Measurements from ENCODE around the gene RASSF3. TPM values are rescaled to one million over a fixed set of nuclear protein-coding genes. Genes with fewer than 3 reads are reported as not detected.

Gene RASSF3
- total RNA-seq, 3 donors from 2014 or later, result 88.0 to 331 (median 90.2) TPM

DNA sequence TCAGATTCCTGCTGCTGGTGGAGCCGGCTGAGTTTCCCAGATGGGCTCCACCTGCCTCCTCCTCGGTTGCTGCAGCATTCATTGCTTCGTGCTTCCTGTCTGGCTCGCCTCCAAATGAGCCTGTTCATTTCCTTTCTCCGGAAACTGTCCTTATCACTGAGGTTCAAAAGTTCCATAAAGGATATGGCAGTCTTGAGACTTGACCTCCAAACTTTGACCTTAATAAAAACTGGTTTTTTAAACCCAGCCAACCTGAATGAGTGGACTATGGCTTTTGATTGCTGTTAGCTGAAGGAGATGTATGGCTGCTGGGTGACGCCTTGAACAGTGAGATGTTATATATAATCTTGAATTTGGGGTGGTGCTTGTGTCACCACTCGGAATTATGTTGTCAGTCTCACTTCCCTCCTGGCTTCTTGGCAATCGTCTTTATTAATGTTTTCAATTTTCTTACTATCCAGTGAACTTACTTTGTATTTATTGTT lies 62.7 kb downstream of the RASSF3 start:
- intact Hi-C loops (cut with DNase I, micrococcal nuclease), result no loop called here
- Histone ChIP-seq H3K4me3 (no peak overlapping the region), H3K9me3 (no peaks in the 10 kb centered on the region), H3K36me3 (ENCODE audit: low read depth) (no peaks in the 10 kb centered on the region), H3K4me1 (ENCODE audit: low read depth) (peaks cover 85% of the 10 kb centered on the region)
- ATAC-seq (peak; percentile 74), DNase-seq (peak; percentile 88 to 94 (median 88))
- TF ChIP-seq, protein P1, sequence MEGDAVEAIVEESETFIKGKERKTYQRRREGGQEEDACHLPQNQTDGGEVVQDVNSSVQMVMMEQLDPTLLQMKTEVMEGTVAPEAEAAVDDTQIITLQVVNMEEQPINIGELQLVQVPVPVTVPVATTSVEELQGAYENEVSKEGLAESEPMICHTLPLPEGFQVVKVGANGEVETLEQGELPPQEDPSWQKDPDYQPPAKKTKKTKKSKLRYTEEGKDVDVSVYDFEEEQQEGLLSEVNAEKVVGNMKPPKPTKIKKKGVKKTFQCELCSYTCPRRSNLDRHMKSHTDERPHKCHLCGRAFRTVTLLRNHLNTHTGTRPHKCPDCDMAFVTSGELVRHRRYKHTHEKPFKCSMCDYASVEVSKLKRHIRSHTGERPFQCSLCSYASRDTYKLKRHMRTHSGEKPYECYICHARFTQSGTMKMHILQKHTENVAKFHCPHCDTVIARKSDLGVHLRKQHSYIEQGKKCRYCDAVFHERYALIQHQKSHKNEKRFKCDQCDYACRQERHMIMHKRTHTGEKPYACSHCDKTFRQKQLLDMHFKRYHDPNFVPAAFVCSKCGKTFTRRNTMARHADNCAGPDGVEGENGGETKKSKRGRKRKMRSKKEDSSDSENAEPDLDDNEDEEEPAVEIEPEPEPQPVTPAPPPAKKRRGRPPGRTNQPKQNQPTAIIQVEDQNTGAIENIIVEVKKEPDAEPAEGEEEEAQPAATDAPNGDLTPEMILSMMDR (IDR thresholded peaks at IDR 0.05), result no peak

DNA sequence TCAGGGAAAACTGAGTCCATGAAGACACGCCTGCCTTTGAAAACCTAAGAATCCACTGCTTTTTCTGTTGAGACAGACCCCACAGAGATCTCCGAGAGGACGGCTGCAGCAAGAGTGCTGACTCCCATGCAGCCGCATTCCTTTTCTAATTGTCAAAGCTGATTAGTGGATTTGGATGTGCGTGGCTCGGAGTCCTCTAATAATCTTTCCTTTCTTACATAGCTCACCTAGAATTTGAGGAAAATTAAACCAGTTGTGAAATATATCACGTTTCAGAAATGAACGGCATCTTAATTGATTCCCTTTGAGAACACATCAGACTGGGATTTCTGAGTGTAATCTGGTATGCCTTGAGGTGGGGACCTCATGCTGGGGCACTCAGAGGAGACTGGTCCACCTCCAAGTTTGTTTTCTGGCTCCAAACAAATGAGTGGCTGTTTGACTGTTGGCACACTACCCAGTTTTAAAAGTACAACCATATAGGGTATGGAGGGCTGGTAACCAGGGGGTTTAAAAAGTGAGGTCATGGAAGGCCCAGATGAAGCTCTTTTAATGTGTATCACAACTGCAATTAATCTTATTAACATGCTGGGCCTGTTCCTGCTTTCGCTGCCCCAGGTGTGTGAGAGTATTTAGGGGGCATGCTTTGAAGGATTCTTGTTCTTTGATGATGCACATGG lies 63.3 kb downstream of the RASSF3 start:
- TF ChIP-seq, protein P1 (IDR thresholded peaks at IDR 0.05), result no peak
- Histone ChIP-seq H3K4me3 (no peak overlapping the region), H3K36me3 (ENCODE audit: low read depth) (no peaks in the 10 kb centered on the region), H3K4me1 (ENCODE audit: low read depth) (peaks cover 79% of the 10 kb centered on the region), H3K9me3 (no peaks in the 10 kb centered on the region)
- DNase-seq (no peak), ATAC-seq (no peak)
- intact Hi-C loops (cut with DNase I, micrococcal nuclease), result no loop called here

DNA sequence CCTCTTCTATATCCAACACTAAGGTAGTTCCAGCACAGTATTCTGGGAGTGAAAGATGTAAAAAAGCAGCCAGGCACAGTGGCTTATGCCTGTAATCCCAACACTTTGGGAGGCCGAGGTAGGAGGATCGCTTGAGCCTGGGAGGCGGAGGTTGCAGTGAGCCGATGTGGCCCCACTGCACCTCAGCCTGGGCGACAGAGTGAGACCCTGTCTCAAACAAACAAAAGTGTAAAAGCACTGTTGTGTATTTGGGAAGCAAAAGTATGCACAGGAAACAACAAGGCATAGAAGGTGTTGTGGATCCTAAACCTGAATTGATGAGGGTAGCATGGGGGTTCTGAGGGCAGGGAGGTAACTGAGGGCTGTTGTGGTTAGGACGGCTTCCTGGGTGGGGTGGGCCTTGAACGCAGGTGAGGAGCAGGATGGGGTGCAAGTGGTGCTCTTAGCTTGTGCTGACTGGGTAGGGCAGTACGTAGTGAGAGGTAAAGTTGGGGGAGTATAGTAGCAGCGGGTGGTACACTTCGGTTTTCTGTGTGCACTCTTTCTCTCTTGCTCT lies 64.2 kb downstream of the RASSF3 start:
- Histone ChIP-seq H3K4me3 (no peak overlapping the region), H3K36me3 (ENCODE audit: low read depth) (no peaks in the 10 kb centered on the region), H3K4me1 (ENCODE audit: low read depth) (peaks cover 77% of the 10 kb centered on the region), H3K9me3 (no peaks in the 10 kb centered on the region)
- peak in 1 of 3 donors; percentile 80 for DNase-seq
- TF ChIP-seq, protein P1 (IDR thresholded peaks at IDR 0.05), result no peak
- ATAC-seq, result peak; percentile 15
- intact Hi-C loops (cut with DNase I, micrococcal nuclease), result no loop called here

DNA sequence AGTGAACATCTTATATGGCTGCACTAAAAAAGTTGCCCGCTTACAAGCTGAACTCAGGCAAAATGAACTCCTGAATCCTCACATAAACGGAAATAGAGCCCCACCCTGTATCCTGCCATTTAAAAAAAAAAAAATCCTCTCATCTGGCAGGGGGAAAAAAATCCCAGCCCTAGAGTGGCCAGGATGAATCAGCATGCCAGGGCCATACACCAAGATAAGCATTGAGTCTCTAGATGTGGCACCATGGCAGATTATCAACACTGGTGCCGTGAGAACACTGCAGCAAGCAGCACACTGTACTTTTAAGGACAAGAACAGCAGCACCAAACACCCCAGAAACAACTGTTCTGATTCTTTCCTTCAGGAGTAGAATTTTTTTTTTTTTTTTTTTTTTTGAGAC lies 65.5 kb downstream of the RASSF3 start:
- ATAC-seq (peak; percentile 36), DNase-seq (peak in 1 of 3 donors; percentile 54)
- no peaks in the 10 kb centered on the region for H3K9me3 ChIP-seq
- TF ChIP-seq, protein P1 (IDR thresholded peaks at IDR 0.05), result no peak
- peaks cover 75% of the 10 kb centered on the region for H3K4me1 ChIP-seq (ENCODE audit: low read depth)
- H3K4me3 ChIP-seq, result no peak overlapping the region
- intact Hi-C loops (cut with DNase I, micrococcal nuclease), result loop anchor here in 1 of 2 donors (5.0 kb wide), 1 partner anchor 63 kb away; the partner anchor contains the start of gene RASSF3
- H3K36me3 ChIP-seq (ENCODE audit: low read depth), result no peaks in the 10 kb centered on the region

DNA sequence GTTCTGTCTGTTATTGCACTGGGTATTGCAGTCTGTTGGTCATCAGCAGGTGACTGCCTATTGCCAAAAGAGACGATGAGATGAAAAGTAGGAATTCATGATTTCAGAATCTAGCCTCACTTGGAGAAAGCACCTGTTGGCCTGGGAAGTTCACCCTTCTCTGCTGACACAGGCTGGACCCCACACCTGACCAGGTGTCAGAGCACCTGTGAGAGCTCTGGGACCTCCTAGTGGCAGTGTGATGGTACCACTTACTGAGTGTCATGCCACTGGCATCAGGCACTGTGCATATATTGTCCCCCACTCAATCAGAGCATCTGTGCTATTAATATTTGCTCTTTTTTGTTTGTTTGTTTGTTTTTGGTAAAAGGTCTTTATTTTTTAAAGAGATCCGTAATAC lies 68.0 kb downstream of the RASSF3 start:
- intact Hi-C loops (cut with DNase I, micrococcal nuclease), result loop anchor here in 1 of 2 donors (5.0 kb wide), 1 partner anchor 66 kb away; the partner anchor contains the start of gene RASSF3
- TF ChIP-seq, protein P1 (IDR thresholded peaks at IDR 0.05), result no peak
- H3K4me1 ChIP-seq (ENCODE audit: low read depth), result peaks cover 64% of the 10 kb centered on the region
- ATAC-seq, result no peak
- no peaks in the 10 kb centered on the region for H3K9me3 ChIP-seq
- DNase-seq, result no peak
- H3K36me3 ChIP-seq (ENCODE audit: low read depth), result no peaks in the 10 kb centered on the region
- no peak overlapping the region for H3K4me3 ChIP-seq
